HG02763 (cell line): Measurements from ENCODE around the gene COQ10B.
A peak's percentile ranks its signal among the peaks of the same experiment; 100 is the strongest.

Experiments used
- ATAC-seq: cut with Tn5 transposase; IDR thresholded peaks from one replicate; pipeline ENCODE4 v1.9.1; 2021; ENCODE audit warnings: mild to moderate bottlenecking, moderate library complexity; ENCODE audit not compliant: unreplicated experiment

The COQ10B gene

DNA sequence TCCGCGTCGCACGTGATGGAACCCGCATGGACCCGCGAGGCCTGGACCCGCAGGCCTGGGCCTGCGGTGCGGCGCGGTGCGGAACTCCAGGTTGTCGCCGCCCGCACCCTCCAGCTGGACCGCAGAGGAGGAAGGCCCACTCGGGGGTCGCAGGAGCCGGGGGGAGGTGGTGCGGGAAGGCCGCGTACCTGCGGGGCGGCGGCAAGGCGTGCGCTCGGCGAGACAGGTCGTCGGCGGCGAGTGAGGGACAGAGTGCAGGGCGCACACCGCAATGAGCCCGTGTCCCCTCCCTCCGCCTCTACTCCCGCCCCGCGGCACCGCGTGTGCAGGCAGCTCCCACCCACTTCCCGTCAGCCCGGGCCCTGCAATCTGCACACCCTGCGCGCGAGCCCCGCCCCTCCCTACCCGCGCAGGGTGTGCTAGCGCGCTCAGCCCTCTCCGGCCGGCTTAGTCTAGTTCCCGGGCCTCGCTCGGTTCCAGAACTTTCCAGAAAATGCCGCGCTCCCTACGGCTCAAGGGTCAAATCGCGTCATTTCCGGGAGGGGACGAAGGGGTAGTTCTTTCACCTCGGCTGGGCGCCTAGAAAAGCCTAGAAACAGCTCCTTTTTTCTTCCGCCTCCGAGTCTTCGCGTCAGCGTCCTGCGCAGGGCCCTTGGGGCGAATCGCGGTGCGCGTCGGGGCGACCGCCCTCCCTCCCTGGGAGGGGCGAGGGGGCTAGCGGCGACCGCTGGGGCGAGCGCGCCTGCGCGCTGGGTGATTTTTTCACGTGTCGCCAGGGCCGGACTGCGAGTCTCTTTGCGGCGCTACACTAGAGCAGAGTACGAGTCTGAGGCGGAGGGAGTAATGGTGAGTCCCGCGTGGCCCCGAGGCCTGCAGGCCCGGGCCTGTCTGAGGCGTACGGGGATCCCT is 46.5 kb downstream of the COQ10B start, which contains the start of the genes HSPD1 and HSPE1:
Gene HSPD1 (minus strand): TSS at position 247 of the 909 bp plus-strand sequence. CDS start 992 bp downstream, outside the sequence.
Gene HSPE1 (plus strand): TSS at position 786 of the 909 bp plus-strand sequence. CDS start 58 bp downstream, at position 844.
- peak; percentile 81 for ATAC-seq

DNA sequence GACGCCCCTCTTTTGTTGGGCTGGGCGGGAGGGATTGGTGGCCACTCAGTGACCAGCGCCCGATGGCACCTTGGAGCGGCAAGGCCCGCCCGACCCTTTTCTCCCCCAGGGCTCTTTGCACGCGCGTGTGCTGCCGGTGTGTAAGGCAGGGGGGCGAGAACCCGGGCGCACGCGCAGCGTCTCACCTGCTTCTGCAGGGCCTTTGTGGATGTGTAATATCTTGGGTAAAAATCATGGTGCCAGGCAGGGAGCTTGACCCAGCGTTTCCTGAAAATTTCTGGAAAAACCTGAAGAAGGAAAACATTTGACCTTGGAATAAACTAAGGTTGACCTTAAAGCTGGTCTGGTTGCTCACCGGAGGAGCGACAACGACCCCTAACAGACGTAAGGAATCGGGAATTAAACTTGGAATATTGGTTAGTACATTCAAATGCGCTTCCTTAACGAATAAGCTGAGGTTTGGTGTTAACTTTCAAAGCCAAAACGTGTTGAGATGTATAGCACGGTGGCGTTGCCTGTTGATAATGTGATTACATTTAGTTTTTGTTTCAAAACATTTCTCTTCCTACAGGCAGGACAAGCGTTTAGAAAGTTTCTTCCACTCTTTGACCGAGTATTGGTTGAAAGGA is 47.3 kb downstream of the COQ10B start:
- ATAC-seq: peak; percentile 8

DNA sequence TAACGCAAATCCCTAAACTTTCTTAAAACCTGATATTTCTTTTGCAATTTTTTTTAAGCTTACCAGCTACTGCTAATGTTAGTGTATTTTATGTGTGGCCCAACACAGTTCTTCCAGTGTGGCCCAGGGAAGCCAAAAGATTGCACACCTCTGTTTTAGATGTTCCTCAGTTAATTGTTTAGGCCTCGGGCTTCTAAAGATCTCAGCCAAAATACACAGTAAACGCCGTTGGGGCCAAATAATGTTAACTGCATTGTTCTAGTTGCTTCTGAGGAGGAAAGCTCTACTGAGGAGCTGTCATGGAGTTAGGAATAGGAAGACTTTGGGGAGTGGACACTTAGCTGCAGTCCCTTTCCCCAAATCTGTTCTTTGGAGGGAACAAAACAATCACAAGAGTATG is 48.8 kb downstream of the COQ10B start:
- no peak for ATAC-seq

DNA sequence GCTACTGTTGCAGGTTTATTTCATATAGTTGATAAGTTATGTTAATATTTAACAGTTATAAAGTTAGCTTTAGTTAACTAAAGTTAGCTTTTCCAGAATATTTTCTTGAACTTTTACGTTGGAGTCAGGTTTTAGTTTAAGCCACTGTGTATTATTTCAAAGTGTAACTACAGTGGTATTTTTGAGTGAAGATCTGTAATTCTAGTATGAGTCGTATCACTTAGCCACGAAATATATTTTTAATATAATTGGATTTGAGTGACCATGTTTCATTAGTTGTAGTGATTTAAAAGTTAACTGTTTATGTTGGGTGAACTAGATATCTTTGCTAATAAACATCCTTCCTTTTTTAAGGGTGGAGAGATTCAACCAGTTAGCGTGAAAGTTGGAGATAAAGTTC is 49.3 kb downstream of the COQ10B start:
- no peak for ATAC-seq

DNA sequence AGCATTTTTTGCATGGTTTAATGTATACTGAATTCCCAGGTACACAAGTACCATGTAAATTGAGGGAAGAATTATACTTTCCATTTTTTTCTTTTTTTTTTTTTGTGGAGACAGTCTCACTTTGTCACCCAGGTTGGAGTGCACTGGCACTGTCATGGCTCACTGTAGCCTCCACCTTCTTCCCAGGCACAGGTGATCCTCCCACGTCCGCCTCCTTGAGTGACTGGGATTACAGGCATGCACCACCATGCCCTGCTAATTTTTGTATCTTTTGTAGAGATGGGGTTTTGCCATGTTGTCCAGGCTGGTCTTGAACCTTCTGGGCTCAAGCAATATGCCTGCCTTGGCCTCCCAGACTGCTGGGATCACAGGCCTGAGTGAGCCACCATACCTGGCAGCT is 50.6 kb downstream of the COQ10B start:
- no peak for ATAC-seq

DNA sequence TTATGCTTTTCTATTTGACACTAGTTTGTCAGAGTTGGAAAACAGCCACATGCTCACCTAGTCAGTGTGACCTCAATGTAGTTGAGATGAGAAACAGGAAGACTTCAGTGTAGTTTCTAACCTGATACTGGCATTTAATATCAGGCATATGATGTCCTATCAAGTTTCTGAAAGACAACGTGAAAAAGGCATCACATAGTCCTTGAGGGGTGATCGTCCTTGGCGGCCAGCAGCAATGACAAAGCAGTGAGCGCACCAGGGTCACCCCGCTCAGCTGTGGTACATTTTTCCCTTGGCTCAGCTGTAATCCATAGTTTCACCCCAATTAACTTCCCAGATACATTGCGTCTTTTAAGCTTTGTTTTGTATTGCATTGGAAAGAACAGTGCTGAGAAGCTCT is 51.2 kb downstream of the COQ10B start:
- no peak for ATAC-seq

DNA sequence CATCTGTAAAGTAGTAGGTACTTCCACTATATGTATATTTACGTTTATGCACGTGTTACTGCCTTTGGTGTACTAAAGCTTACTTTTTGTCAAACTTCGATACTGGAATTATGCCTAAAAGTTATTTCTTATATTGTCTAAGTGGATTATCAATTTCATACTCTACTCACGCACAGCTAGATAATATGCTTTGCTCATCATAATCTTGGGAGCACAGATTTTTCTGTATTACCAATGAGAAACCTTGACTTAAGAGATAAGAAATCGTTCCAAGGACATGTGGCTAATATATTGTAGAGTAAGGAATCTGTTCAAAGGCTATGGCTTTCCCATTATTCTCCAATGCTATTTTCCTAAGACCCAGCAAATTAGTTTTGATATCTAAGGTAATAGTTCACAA is 53.3 kb downstream of the COQ10B start:
- ATAC-seq: no peak

DNA sequence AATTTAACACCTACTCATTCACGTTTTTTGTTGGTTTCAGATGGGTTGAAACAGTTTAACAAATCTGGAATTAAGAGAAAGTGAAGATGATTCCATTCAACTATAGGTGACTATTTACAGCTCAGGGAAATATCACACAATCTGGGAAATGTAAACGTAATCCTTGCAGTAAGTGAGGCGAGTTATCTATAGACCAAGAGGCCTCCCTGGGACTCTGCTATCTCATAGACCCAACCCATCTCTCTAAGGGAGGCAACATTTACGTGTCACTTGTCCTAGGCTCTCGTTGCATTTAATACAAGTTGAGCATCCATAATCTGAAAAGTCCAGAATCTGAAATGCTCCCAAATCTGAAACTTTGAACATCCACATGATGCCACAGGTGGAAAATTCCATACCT is 60.6 kb downstream of the COQ10B start:
- ATAC-seq: no peak

DNA sequence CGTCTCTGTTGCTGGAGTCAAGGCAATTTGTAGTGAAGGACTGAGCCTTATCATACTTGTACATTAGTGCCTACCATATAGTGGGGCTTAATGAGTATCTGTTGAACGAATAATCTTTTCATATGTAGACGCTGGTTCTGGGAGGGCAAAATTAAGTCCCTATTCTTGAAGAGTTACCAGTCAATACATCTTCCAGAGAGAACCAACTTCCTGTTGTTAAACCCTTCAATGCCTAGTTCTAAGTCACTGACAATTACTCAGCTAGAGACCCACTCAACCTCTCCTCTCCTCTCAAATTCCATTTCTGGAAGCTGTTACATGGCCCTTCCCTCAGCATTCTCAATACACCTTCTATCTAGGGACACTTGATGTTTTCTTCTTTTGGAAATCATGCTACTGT is 61.4 kb downstream of the COQ10B start:
- no peak for ATAC-seq

DNA sequence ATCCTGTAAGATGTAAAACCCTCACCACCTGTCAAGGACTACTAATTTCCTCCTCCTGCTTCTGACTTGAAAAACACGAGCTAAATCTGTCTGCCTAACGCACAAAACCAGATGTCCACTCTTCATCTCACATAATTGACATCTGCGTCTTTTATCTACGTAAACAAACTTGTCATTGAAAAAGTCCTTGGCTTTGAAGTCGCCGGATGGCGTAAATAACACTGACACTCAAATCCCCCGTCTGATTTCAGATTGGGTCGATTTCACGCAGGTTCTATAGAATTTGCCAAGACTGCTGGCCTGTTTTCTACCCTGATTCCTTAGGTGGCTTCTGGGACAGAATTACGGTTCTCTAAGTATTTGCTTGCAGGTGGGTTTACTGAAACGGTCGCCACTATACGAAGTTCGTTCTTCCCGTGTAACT is 62.0 kb downstream of the COQ10B start:
- ATAC-seq: peak; percentile 10

DNA sequence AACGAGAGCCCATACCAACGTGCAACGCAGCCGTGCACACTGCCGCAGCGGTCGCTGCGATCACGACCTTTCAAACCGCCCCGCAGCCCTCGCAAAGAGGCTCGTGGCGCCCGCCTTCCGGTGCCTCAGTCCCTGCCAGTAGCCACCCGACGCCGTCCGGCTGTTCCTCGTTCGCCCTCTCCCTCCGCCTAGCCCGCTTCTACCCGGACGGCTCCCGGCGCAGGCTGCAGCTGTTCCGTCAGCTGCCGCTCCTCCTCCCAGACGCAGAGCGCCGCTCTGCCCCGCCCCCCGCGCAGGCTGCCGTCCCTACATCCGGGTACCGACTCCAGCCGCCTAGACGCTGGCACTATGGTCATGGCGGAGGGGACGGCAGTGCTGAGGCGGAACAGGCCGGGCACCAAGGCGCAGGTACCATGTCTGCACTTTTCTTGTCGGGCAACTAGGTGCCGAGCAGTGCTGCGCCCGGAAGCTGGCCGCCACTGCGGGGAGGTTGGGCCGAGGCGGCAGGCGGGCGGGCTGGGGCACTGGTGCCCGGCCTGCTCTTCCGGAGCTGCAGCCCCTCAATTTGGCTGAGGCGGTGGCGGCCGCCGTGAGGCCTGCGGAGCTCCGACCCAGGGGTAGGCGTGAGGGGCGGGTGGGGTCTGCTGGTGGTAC is 62.5 kb downstream of the COQ10B start, which contains the start of gene MOB4:
Gene MOB4 (plus strand): TSS at position 328 of the 654 bp plus-strand sequence. CDS start 21 bp downstream, at position 349.
- ATAC-seq: peak; percentile 91

DNA sequence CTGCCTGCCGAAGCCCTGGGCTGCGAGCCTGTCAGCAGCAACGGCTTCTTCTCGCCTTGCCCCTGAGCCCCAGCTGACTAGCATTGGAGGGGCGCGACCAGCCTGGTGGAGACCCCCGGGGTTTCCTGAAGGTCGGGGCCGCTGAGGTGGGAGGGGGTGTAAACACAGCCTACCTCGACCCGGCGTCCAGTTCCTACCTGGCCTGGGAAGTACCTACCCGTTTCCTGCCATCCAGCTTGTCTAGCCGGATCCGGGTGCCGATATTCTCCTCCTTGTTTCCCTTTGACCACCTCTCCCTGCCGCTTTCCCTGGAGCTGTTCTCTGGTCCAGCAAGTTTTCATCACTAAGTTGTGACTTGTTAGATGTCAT is 63.0 kb downstream of the COQ10B start:
- no peak for ATAC-seq

DNA sequence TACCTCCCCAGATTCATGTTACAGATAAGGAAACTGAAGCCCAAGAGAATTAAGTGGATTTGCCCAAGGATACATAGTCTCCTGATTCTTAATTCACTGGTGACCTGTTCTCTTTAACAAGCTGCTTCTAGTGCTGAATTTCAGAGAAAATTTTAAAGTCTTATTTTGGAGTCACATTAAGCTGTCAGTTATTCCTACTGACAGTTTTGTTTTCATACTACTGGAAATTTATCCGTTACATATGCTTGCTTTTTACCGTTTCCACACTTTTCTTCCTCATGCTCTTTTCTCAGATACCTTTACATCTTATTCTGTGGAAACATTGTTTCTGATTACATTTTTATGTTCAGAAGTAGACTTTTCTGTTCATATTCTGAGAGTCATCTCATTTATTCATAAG is 63.8 kb downstream of the COQ10B start:
- no peak for ATAC-seq
